ENCODE data around the gene ARSB.

ARSB gene

GRCh38 chr5:78805474-78806124, 179.5 kb downstream of the ARSB start:
- H3K27ac ChIP-seq (ENCODE audit: low read depth, low read length, severe bottlenecking) = no peak overlapping the region
- 95 to 99% methylated on average over 7 of the region's 10 CpGs for WGBS, 2 experiments (ENCODE audit: insufficient coverage in 2 of 2)
- no peak overlapping the region for H3K4me3 ChIP-seq (ENCODE audit: extremely low read depth, insufficient read depth, low read length, poor library complexity, severe bottlenecking)
- H3K4me1 ChIP-seq (ENCODE audit: control insufficient read depth, insufficient read depth, low read length, poor library complexity, severe bottlenecking) = peaks cover 4% of the 10 kb centered on the region
- no peaks in the 10 kb centered on the region for H3K9me3 ChIP-seq (ENCODE audit: control insufficient read depth, low read length)
- no peaks in the 10 kb centered on the region for H3K36me3 ChIP-seq (ENCODE audit: control insufficient read depth, insufficient read depth, low read length)

GRCh38 chr5:78804995-78805394, 180.1 kb downstream of the ARSB start:
- 81 to 95% methylated on average over 4 of the region's 6 CpGs for WGBS, 2 experiments (ENCODE audit: insufficient coverage in 2 of 2)
- H3K4me1 ChIP-seq (ENCODE audit: control insufficient read depth, insufficient read depth, low read length, poor library complexity, severe bottlenecking) = peaks cover 4% of the 10 kb centered on the region
- no peak overlapping the region for H3K4me3 ChIP-seq (ENCODE audit: extremely low read depth, insufficient read depth, low read length, poor library complexity, severe bottlenecking)
- H3K27ac ChIP-seq (ENCODE audit: low read depth, low read length, severe bottlenecking) = no peak overlapping the region
- no peaks in the 10 kb centered on the region for H3K36me3 ChIP-seq (ENCODE audit: control insufficient read depth, insufficient read depth, low read length)
- H3K9me3 ChIP-seq (ENCODE audit: control insufficient read depth, low read length) = no peaks in the 10 kb centered on the region

GRCh38 chr5:78803941-78804340, 181.2 kb downstream of the ARSB start:
- Histone ChIP-seq H3K4me1 (ENCODE audit: control insufficient read depth, insufficient read depth, low read length, poor library complexity, severe bottlenecking) (peaks cover 4% of the 10 kb centered on the region), H3K36me3 (ENCODE audit: control insufficient read depth, insufficient read depth, low read length) (no peaks in the 10 kb centered on the region), H3K27ac (ENCODE audit: low read depth, low read length, severe bottlenecking) (no peak overlapping the region), H3K4me3 (ENCODE audit: extremely low read depth, insufficient read depth, low read length, poor library complexity, severe bottlenecking) (no peak overlapping the region), H3K9me3 (ENCODE audit: control insufficient read depth, low read length) (no peaks in the 10 kb centered on the region)
- WGBS, 2 experiments (ENCODE audit: insufficient coverage in 2 of 2) = 83 to 94% methylated on average over 1 to 2 of the region's 2 CpGs

GRCh38 chr5:78803353-78803752, 181.8 kb downstream of the ARSB start:
- Histone ChIP-seq H3K4me3 (ENCODE audit: extremely low read depth, insufficient read depth, low read length, poor library complexity, severe bottlenecking) (no peak overlapping the region), H3K36me3 (ENCODE audit: control insufficient read depth, insufficient read depth, low read length) (no peaks in the 10 kb centered on the region), H3K4me1 (ENCODE audit: control insufficient read depth, insufficient read depth, low read length, poor library complexity, severe bottlenecking) (peaks cover 4% of the 10 kb centered on the region), H3K9me3 (ENCODE audit: control insufficient read depth, low read length) (no peaks in the 10 kb centered on the region), H3K27ac (ENCODE audit: low read depth, low read length, severe bottlenecking) (no peak overlapping the region)
- 95 to 100% methylated on average over 5 to 6 of the region's 6 CpGs for WGBS, 2 experiments (ENCODE audit: insufficient coverage in 2 of 2)

- WGBS, 2 experiments (ENCODE audit: insufficient coverage in 2 of 2) = 87 to 98% methylated on average over 7 to 8 of the region's 8 CpGs
- no peak overlapping the region for H3K4me3 ChIP-seq (ENCODE audit: extremely low read depth, insufficient read depth, low read length, poor library complexity, severe bottlenecking)
Observed at GRCh38 chr5:78801413-78801812, 183.7 kb downstream of the ARSB start.

GRCh38 chr5:78799266-78800017, 185.7 kb downstream of the ARSB start:
- H3K4me1 ChIP-seq (ENCODE audit: control insufficient read depth, insufficient read depth, low read length, poor library complexity, severe bottlenecking) = no peaks in the 10 kb centered on the region
- no peak overlapping the region for H3K4me3 ChIP-seq (ENCODE audit: extremely low read depth, insufficient read depth, low read length, poor library complexity, severe bottlenecking)
- WGBS, 2 experiments (ENCODE audit: insufficient coverage in 2 of 2) = 85 to 88% methylated on average over 2 to 5 of the region's 6 CpGs
- no peaks in the 10 kb centered on the region for H3K36me3 ChIP-seq (ENCODE audit: control insufficient read depth, insufficient read depth, low read length)
- H3K9me3 ChIP-seq (ENCODE audit: control insufficient read depth, low read length) = no peaks in the 10 kb centered on the region
- H3K27ac ChIP-seq (ENCODE audit: low read depth, low read length, severe bottlenecking) = no peak overlapping the region

More at GRCh38 chr5:78801413-78801812, 183.7 kb downstream of the ARSB start:
- no peaks in the 10 kb centered on the region for H3K9me3 ChIP-seq (ENCODE audit: control insufficient read depth, low read length)
- no peaks in the 10 kb centered on the region for H3K36me3 ChIP-seq (ENCODE audit: control insufficient read depth, insufficient read depth, low read length)
- no peak overlapping the region for H3K27ac ChIP-seq (ENCODE audit: low read depth, low read length, severe bottlenecking)
- H3K4me1 ChIP-seq (ENCODE audit: control insufficient read depth, insufficient read depth, low read length, poor library complexity, severe bottlenecking) = no peaks in the 10 kb centered on the region

- H3K27ac ChIP-seq (ENCODE audit: low read depth, low read length, severe bottlenecking) = no peak overlapping the region
- no peaks in the 10 kb centered on the region for H3K36me3 ChIP-seq (ENCODE audit: control insufficient read depth, insufficient read depth, low read length)
- no peak overlapping the region for H3K4me3 ChIP-seq (ENCODE audit: extremely low read depth, insufficient read depth, low read length, poor library complexity, severe bottlenecking)
- 86 to 88% methylated on average over 3 of the region's 3 CpGs for WGBS, 2 experiments (ENCODE audit: insufficient coverage in 2 of 2)
- no peaks in the 10 kb centered on the region for H3K4me1 ChIP-seq (ENCODE audit: control insufficient read depth, insufficient read depth, low read length, poor library complexity, severe bottlenecking)
- H3K9me3 ChIP-seq (ENCODE audit: control insufficient read depth, low read length) = no peaks in the 10 kb centered on the region
Observed at GRCh38 chr5:78798673-78799029, 186.5 kb downstream of the ARSB start.

GRCh38 chr5:78797936-78798672, 187.0 kb downstream of the ARSB start:
- Histone ChIP-seq H3K27ac (ENCODE audit: low read depth, low read length, severe bottlenecking) (no peak overlapping the region), H3K36me3 (ENCODE audit: control insufficient read depth, insufficient read depth, low read length) (no peaks in the 10 kb centered on the region), H3K4me3 (ENCODE audit: extremely low read depth, insufficient read depth, low read length, poor library complexity, severe bottlenecking) (no peak overlapping the region), H3K9me3 (ENCODE audit: control insufficient read depth, low read length) (no peaks in the 10 kb centered on the region), H3K4me1 (ENCODE audit: control insufficient read depth, insufficient read depth, low read length, poor library complexity, severe bottlenecking) (no peaks in the 10 kb centered on the region)
- 86 to 100% methylated on average over 4 of the region's 8 CpGs for WGBS, 2 experiments (ENCODE audit: insufficient coverage in 2 of 2)

GRCh38 chr5:78795757-78796156, 189.4 kb downstream of the ARSB start:
- no peaks in the 10 kb centered on the region for H3K36me3 ChIP-seq (ENCODE audit: control insufficient read depth, insufficient read depth, low read length)
- H3K4me3 ChIP-seq (ENCODE audit: extremely low read depth, insufficient read depth, low read length, poor library complexity, severe bottlenecking) = no peak overlapping the region
- WGBS, 2 experiments (ENCODE audit: insufficient coverage in 2 of 2) = no CpG with 5 or more reads among the region's 2 CpGs
- no peak overlapping the region for H3K27ac ChIP-seq (ENCODE audit: low read depth, low read length, severe bottlenecking)
- no peaks in the 10 kb centered on the region for H3K9me3 ChIP-seq (ENCODE audit: control insufficient read depth, low read length)
- no peaks in the 10 kb centered on the region for H3K4me1 ChIP-seq (ENCODE audit: control insufficient read depth, insufficient read depth, low read length, poor library complexity, severe bottlenecking)

- WGBS, 2 experiments (ENCODE audit: insufficient coverage in 2 of 2) = 100% methylated on average over 1 of the region's 1 CpG; no CpG with 5 or more reads in 1 of the 2 experiments
Observed at GRCh38 chr5:78794693-78795215, 190.4 kb downstream of the ARSB start.

More at GRCh38 chr5:78794693-78795215, 190.4 kb downstream of the ARSB start:
- Histone ChIP-seq H3K9me3 (ENCODE audit: control insufficient read depth, low read length) (no peaks in the 10 kb centered on the region), H3K27ac (ENCODE audit: low read depth, low read length, severe bottlenecking) (no peak overlapping the region), H3K4me1 (ENCODE audit: control insufficient read depth, insufficient read depth, low read length, poor library complexity, severe bottlenecking) (no peaks in the 10 kb centered on the region), H3K36me3 (ENCODE audit: control insufficient read depth, insufficient read depth, low read length) (no peaks in the 10 kb centered on the region), H3K4me3 (ENCODE audit: extremely low read depth, insufficient read depth, low read length, poor library complexity, severe bottlenecking) (no peak overlapping the region)

Measured in mesodermal cell (in vitro differentiated cells).